ENCODE measurements around the gene F12. TPM values are rescaled to one million over a fixed set of nuclear protein-coding genes. Genes with fewer than 3 reads are reported as not detected.

Gene F12
- total RNA-seq, result under 1 TPM in 2 of 4 donors, not detected in 2; 0.27 to 0.89 TPM

DNA sequence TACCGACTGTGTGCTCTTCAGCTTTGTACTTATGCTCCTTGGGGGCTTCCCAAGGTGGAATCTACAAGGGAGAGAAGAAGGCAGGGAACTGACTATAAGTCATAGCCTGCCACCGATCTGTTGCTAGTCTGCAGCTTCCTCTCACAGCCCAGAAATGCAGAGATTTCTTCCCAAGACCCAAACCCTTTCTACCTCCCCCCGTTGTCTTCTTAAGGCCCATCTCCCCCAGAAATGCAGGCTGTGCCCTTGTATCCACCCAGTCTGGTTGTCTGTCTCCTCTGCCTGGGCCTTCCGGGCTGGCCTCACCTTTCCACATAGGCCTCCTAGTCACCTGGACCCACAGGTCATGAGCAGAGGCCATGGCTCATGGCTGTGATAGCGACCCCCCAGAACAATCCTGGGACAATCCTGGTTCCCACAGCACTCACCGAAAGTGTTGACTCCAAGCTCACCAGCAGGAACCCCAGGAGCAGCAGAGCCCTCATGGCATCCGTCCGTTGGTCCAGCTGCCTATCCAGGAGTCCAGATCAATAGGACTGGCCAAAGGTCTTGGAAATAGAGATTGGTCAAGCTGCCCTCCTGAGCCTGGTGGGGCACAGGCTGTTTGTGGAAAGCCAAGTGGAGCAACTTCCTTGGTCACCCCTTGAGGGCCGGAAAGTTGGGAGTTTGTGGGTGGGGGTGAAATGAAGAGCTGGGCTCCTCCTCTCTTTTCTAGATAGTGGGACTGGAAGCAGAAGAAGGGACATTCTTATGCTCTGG lies at the start of gene F12:
Gene F12, minus strand, starts transcription at position 522 of the 759 bp plus-strand sequence. Its CDS starts 37 bp downstream, at position 485.
- H3K27ac ChIP-seq, result no peak within 1 kb of the TSS
- no peak within 1 kb of the TSS for H3K4me3 ChIP-seq
- TF ChIP-seq POLR2AphosphoS5 (IDR thresholded peaks at IDR 0.05) (no peak), POLR2A (IDR thresholded peaks at IDR 0.05) (no peak), EP300 (IDR thresholded peaks at IDR 0.05) (no peak)
- TF ChIP-seq, protein P1, sequence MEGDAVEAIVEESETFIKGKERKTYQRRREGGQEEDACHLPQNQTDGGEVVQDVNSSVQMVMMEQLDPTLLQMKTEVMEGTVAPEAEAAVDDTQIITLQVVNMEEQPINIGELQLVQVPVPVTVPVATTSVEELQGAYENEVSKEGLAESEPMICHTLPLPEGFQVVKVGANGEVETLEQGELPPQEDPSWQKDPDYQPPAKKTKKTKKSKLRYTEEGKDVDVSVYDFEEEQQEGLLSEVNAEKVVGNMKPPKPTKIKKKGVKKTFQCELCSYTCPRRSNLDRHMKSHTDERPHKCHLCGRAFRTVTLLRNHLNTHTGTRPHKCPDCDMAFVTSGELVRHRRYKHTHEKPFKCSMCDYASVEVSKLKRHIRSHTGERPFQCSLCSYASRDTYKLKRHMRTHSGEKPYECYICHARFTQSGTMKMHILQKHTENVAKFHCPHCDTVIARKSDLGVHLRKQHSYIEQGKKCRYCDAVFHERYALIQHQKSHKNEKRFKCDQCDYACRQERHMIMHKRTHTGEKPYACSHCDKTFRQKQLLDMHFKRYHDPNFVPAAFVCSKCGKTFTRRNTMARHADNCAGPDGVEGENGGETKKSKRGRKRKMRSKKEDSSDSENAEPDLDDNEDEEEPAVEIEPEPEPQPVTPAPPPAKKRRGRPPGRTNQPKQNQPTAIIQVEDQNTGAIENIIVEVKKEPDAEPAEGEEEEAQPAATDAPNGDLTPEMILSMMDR (IDR thresholded peaks at IDR 0.05), result no peak
- H3K36me3 ChIP-seq, result no peaks in the 10 kb centered on the region
- no peaks in the 10 kb centered on the region for H3K9me3 ChIP-seq
- ATAC-seq, result no peak
- H3K4me1 ChIP-seq, result peaks cover 0 to 8% (median 5%) of the 10 kb centered on the region in 3 donors
- H3K27me3 ChIP-seq, result peaks cover 30% of the 10 kb centered on the region
- WGBS, 2 donors (ENCODE audit: low coverage in 1 of 2), result 68 to 83% methylated on average over 2 to 3 of the region's 9 CpGs

DNA sequence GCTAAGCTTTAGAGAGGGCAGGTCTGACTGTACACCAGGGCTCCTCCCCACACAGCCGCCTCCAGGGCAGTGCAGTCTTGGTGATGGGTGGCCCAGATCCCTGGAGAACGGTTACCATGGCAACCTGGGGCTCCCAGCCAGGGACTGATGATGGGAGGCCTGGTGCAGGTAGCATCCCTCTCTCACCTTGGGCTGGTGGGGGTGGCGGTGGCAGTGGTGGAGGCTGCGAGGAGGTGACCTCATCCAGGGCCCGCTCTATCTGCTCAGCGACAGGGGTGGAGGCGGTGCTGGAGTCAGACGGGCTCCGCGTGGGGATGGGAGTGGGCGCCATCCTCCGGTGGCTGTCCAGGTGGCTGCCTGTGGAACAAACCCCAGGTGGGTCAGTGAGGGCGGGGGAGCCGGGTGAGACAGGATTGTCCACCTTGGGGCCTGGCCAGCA lies 49.6 kb upstream of the F12 start:
- Histone ChIP-seq H3K4me1 (peaks cover 0 to 47% (median 7%) of the 10 kb centered on the region in 3 donors), H3K27ac (peak overlapping the region in 2 of 4 donors; percentile 58 to 81), H3K9me3 (no peaks in the 10 kb centered on the region), H3K4me3 (no peak overlapping the region), H3K27me3 (no peaks in the 10 kb centered on the region), H3K36me3 (peaks cover 0 to 35% of the 10 kb centered on the region in 2 donors)
- TF ChIP-seq POLR2AphosphoS5 (IDR thresholded peaks at IDR 0.05), result no peak
- TF ChIP-seq, protein P1 (IDR thresholded peaks at IDR 0.05), result no peak
- no peak for TF ChIP-seq EP300 (IDR thresholded peaks at IDR 0.05)
- TF ChIP-seq POLR2A (IDR thresholded peaks at IDR 0.05), result no peak
- no CpG with 5 or more reads among the region's 14 CpGs for WGBS, 2 donors (ENCODE audit: low coverage in 1 of 2)
- no peak for ATAC-seq

DNA sequence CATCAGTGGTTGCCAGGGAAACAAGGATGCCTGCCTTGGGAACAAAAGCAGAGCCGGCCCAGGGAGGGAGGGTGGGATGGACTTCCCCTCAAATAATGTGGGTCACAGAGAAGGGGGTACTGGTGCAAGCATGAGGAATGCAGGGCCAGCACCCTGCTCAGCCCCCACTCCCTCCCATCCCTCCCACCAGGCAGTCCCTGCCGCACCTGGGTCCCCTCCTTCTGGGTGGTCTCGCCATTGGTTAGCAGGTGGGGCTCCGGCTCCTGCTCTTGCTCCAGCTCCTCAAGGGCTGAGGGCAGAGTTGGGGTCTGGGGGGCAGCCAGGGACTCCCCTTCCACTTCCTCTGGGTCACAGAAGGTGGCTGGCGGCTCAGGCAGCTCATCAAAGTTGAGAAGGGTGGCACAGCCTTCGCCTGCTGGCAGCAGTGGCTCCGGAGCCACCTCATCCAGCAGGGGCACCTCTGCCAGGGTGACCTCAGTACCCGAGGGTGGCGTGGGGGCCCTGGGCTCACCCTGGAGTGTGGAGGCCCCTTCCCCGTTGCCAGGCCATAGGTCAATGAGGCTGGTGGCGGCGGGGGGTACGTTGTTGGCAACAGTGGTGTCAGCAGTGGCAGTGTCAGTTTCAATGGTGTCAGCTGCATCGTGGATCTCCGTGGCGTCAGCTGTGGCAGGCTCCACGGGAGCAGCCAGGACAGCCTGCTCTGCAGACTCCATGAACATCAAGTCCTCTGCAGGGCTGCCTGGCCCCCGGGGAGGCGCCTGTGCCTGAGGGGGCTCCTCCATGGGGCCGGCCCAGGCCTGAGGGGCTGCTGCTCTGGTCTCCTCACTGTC lies 48.7 kb upstream of the F12 start:
- Histone ChIP-seq H3K4me1 (peaks cover 0 to 54% (median 10%) of the 10 kb centered on the region in 3 donors), H3K9me3 (no peaks in the 10 kb centered on the region), H3K36me3 (peaks cover 0 to 31% of the 10 kb centered on the region in 2 donors), H3K27me3 (peaks cover 5% of the 10 kb centered on the region), H3K27ac (peak overlapping the region in 3 of 4 donors; percentile 58 to 81 (median 74)), H3K4me3 (no peak overlapping the region)
- TF ChIP-seq, protein P1 (IDR thresholded peaks at IDR 0.05), result no peak
- no peak for TF ChIP-seq POLR2AphosphoS5 (IDR thresholded peaks at IDR 0.05)
- TF ChIP-seq POLR2A (IDR thresholded peaks at IDR 0.05), result no peak
- TF ChIP-seq EP300 (IDR thresholded peaks at IDR 0.05), result no peak
- WGBS, 2 donors (ENCODE audit: low coverage in 1 of 2), result 0% methylated on average over 1 of the region's 20 CpGs; no CpG with 5 or more reads in 1 of the 2 donors
- no peak for ATAC-seq

DNA sequence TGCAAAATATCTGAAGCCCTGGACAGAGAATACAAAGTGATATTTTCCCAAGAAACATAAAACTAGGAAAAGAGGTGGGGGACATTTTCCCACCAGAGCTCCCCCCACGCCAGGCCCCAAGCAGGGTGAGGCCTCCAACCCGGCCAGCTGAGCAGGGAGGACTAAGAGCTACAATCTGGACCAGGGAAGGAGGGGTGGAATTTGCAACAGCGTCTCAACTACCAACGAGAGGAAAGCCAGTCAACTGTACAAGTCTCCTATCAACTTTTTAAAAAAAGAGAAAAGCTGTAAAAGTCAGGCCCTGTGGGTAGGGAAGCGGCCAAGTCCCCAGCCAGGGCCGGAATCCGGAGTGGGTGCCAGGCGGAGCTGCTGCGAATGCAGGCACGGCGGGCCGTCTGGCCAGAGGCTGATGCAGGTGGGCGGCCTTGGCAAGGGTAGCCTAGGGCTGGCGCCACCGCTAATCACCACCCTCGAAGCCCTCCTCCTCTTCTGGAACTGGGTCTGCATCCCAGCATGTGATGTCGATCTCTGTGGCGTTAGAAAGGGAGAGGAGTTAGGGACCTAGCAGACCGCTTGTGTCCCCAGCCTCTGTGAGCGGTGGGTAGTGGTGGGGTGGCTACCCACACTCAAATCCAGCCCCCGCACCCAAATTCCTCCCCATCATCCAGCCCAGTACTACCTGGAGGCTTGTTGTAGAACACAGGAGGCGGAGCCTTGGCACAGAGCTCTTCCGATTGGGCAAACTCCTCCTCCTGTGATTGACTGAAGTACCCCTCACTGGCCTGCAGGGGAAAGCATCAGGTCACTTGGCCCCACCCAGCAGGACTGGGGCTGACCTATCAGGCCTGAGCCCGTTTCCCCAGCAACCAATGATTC lies 47.9 kb upstream of the F12 start:
- Histone ChIP-seq H3K4me1 (peaks cover 0 to 54% (median 10%) of the 10 kb centered on the region in 3 donors), H3K36me3 (peaks cover 0 to 31% of the 10 kb centered on the region in 2 donors), H3K27ac (peak overlapping the region in 3 of 4 donors; percentile 74 to 81 (median 79)), H3K9me3 (no peaks in the 10 kb centered on the region), H3K27me3 (peaks cover 13% of the 10 kb centered on the region), H3K4me3 (no peak overlapping the region)
- 42 to 75% methylated on average over 3 to 8 of the region's 24 CpGs for WGBS, 2 donors (ENCODE audit: low coverage in 1 of 2)
- ATAC-seq, result peak; percentile 67
- no peak for TF ChIP-seq POLR2A (IDR thresholded peaks at IDR 0.05)
- TF ChIP-seq, protein P1 (IDR thresholded peaks at IDR 0.05), result peak in 3 of 4 experiments; percentile 50 to 83 (median 76)

All from gastroesophageal sphincter (tissue), 4 donors.